ENCODE data around the gene GATA2.

GATA2 gene

DNA sequence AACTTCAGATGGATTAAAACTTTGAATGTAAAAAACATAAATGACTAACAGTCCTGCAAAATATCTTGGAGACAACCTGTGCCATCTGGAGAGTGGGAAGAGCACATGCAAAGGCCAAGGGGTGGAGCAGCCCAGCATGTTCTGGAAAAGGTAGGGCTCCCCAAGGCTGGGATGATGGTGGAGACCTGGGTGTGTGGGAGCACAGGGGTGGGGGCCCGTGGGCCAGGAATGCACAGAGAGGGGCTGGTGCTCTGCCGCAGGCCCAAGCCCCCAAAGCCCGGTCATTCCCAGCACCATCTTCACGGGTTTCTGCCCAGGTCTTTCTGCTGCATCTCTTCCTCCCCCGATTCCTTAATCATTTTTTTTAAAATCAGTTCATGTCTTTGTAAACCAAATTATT, 9.7 kb upstream of the GATA2 start:
- no peak for DNase-seq

GRCh38 chr3:128501431-128501830, 8.4 kb upstream of the GATA2 start:
- no peak for DNase-seq

DNA sequence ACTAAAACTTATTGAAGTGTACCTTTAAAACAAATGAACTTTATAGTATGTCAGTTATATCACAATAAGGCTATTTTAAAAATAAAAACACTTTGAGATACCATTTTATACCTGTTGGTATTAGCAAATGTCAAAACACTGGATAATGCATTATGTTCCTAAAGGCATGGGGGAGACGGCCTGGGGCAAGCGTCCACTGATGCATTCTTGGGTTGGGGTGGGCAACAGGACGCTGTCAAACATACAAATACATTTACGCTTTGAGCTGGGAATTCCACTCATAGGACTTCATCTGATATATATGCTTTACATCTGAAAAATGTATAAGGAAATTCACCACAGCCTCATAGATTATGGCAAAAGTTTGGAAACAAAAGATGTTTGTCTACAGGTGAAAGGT, 7.6 kb upstream of the GATA2 start:
- DNase-seq: no peak

- DNase-seq: no peak
These were observed 6.8 kb upstream of the GATA2 start for GRCh38 chr3:128499724-128500275.

DNA sequence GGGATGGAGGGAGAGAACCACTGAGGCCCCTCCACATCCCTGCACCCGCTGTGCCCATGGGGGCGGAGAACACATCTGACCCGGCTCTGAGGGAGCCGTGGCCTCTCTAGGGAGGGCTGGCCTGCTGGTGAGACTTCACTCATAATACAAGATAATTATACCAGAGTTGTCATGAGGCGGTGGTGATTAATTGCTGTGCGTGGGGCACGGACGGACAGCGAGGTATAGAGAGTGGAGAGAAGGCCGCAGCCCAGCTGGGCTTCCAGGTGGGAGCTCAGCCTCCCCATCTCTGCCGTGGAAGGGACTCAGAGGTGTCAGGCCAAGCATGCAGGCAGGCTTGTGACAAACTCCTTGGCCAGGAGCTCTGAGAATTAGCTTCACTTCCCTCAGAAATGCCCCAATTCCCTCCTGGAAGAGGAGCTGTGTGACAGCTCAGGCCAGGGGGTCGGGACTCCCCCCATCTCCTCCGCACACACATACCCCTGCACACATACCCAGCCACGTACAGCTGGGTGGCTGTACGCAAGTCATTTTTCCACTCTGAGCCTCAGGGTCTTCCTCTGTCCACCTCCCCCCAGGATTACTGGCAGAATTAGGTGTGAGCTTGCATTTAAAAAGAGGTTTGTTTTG, 6.0 kb upstream of the GATA2 start:
- DNase-seq: no peak

GRCh38 chr3:128498127-128498626, 5.2 kb upstream of the GATA2 start:
- DNase-seq: no peak

GRCh38 chr3:128497305-128498126, 4.5 kb upstream of the GATA2 start:
- DNase-seq: peak in 47 of 56 donors; percentile 16 to 88 (median 62)

DNA sequence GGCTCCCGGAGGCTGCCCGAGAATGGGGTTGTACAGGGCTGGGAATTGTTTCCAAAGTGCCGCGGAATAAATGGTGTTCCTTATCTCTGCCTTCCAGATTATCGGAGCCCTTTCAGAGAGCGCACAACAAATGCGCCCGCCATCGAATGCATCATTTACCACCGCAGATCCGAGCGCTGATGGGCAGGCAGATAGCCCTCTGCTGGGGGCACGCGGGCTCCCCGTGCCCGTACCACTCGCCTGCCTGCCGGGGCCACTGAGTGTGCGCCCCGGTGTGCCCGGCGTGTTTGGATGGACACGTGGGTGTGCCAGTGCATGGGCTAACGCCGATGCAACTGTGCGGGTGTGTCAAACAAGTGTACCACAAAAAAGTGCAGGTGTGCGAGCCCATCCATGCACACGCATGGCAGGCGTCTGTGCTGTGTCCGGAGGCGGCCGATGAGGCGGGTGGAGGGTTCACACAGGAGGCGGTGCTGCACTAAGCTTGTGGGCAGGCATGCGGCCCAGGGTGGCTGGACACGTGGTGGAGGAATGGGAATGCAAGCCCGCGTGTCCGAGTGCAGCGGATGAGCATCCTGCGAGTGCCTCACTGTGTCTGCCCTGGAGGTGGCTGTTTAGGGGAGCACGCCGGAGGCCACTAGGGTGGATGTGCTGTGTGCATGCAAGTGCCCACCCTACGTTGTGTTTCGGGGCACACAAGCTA, 3.8 kb upstream of the GATA2 start:
- DNase-seq: peak in 6 of 56 donors; percentile 11 to 26 (median 18)

DNA sequence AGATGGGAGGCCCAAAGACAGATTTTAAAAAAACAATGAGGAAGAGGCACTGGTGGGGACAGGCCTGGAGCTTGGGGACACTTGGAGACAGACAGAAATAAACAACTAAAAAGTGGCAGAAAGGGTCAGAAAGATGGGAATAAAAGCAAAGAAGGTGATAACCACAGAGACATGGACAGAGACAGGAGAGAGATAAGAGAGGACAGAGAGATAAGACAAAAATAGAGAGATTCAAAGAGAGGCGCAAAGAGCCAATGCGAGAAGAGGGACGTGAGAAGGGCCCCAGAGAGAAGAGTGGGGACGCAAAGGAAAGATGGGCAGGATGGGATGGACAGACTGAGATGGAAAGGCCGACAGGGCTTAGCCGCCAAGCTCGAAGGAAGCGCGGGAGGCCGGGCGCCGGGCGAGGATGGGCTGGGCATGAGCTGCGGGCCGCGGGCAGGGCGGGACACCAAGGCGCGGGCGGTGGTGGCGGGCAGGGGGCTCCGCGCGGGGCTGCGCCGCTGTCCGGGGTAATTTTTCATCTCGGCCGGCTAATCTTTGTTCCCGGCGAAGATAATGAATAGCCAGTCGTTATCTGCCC, 3.1 kb upstream of the GATA2 start:
- DNase-seq: no peak

DNA sequence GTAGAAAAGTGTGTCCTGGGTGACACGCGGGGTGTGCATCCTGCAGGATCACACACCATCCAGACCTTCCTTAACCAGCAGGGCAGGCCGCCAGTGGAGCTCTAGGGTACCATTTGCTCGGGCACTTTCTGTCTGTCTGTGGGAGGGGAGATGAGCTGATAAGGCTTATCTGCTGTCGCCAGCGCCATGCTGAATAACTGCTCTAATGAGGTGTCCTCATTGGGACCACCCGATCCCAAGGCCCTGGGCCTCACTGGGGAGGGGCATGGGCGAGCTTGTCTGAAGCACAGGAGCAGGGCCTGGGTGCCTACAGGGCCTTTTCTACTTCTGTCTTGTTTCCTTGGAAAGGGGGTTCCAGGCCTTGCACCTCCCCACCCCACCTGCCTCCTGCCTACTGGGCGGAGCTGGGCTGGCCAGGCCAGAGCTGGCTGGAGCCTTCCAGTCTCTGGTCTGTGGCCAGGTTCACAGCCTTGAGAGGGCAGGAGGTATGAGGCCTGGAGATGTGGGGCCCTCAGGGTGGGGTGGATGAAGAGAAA, 2.5 kb upstream of the GATA2 start:
- no peak for DNase-seq

DNA sequence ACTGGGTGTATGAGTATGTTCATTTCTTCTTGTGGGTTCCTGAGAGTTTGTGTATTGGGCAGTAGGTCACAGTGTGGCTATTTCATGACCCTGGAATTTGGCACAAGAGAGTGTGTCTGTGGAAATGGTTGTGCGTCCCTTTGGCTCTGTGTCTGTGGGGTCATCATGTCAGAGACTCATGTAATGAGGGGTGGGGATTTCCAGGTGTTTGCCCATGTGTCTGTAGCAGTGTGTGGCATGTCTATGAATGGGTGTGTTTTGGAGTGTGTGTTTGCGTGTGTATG, 1.3 kb upstream of the GATA2 start:
- DNase-seq: no peak

- no peak for DNase-seq
These were observed 767 bp upstream of the GATA2 start for GRCh38 chr3:128493570-128494366.

DNA sequence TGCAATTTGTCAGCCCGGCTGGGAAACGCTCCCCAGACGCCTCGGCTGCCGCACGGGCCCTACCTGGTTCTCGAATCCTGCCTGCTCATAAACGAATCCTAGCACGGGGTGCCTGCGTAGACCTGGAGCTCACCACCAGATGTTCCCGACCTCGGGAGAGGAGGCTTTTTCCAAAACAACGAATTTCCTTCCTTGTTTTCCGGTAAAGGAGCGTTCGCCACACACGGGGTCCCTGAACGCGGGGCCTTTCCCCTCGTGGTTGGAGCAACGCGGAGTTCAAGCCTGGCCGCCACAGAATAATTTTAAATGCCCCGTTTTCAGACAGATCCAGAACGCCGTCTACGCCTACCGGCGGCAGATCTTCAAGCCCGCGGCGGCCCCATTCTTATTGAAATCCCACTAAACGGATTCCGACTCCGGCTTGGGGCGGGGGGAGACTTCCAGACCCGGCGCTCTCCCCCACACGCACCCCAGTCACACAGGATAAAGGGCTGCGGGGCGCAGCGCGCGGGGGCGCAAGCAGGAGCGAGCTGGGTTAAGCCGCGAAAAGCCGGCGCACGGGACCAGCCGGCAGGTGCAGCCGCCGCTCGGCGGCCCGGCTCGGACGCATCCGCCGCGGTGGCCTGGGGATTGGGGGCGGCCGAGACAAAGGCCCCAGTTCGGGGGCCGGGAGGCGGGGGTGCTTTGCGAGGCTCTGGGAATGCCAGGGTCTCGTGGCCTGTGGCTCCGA, 895 bp downstream of the GATA2 start:
- DNase-seq: no peak

- no peak for DNase-seq
These were observed 1.4 kb downstream of the GATA2 start for GRCh38 chr3:128491691-128491940.

DNA sequence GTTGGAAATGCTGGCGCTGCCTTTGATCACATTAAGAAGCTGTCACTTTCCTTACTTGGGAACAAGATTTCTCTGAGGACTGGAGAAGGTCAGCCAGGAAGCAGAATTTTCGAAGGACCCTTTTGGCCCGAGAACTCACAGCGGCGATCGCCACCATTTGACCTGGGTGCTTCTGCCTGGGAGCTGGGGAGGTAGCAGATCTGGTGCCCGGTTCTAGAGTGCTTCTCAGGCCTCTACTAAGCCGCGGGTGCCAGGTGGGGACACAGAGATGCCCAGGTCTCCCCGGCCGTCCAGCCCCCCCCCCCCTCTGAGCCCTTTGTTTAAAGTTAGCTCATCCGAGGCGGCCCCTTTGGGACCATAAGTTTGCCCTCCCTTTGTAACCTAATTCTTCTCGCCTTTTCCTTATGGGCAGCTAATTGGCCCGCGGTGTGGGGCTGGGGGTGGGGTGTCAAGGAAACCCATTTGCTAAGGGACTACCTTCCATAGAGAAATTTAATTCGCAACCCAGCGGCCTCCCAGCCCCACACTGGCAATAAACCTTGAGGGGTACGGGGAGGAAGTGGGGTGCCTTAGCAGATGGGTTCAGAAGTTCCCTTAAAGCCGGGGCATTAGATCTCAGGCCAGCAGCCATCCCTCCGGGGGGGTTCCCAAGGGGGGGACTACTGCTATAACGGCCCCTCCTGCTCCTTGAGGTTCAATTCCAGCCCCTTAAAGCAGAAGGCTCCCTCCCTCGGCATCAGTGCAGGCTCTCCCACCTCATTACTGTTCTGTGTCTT, 1.9 kb downstream of the GATA2 start:
- DNase-seq: no peak

- no peak for DNase-seq
These were observed 2.4 kb downstream of the GATA2 start for GRCh38 chr3:128490650-128490914.

GRCh38 chr3:128489927-128490649, 2.9 kb downstream of the GATA2 start:
- no peak for DNase-seq

- no peak for DNase-seq
These were observed 3.4 kb downstream of the GATA2 start for GRCh38 chr3:128489674-128489926.

DNA sequence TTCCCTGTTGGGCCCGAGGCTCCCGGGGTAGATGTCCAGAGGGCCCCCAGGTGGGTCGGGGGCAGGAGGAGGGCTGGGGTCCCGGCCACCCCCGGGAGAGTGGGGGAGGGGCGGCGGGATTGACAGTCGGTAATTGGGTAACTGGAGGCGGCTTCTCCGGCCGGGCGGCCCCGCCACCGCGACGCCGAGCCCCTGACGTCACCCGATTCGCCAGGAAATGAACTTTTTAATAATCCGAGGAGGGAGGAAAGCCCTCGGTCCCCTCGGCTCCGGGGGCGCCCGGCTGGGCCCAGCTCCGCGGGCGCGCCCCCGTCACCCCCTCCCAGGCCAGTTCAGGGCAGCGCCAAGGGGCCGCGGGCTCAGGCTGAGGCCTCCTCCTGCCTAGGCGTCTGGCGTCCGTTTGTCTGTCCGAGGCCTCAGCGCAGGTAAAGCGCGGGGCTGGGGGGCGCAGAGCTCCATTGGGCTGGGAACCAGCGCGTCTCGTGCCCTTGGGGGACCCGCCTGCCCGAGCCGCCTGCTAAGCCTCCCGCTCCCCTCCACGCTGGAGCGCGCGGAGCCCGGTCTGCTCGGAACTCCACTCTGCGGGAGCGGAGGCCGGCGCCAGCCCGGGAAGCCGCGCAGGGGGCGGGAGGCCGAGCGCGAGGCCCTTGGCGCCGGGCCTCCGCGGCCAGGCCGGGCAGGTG, 3.9 kb downstream of the GATA2 start:
- no peak for DNase-seq
